DOHH2 (cell line): Measurements from ENCODE around the gene IFNG.

Experiments used
- H3F3A ChIP-seq: fragments of 200-600 bp; sonication (generic), shearing (Covaris generic); 2 replicates; pipeline ENCODE4 v1.6.0; 2016; ENCODE audit warnings: antibody characterized with exemption, mild to moderate bottlenecking; ENCODE audit not compliant: control insufficient read depth, insufficient read depth
- H3K27ac ChIP-seq: fragments of 200-600 bp; sonication (generic); 2 replicates; pipeline ENCODE4 v1.5.1; 2014; ENCODE audit warnings: low read depth, mild to moderate bottlenecking, low read length, moderate library complexity
- H3K27me3 ChIP-seq: fragments of 200-600 bp; sonication (generic); 2 replicates; pipeline ENCODE4 v1.6.1; 2014; ENCODE audit warnings: mild to moderate bottlenecking, low read length, mixed read lengths; ENCODE audit not compliant: control insufficient read depth
- H3K36me3 ChIP-seq: fragments of 200-600 bp; sonication (generic); 2 replicates; pipeline ENCODE4 v1.6.1; 2014; ENCODE audit warnings: mild to moderate bottlenecking, low read length, moderate library complexity, mixed read lengths; ENCODE audit not compliant: control insufficient read depth
- H3K4me1 ChIP-seq: fragments of 200-600 bp; sonication (generic); 2 replicates; pipeline ENCODE4 v1.6.1; 2014; ENCODE audit warnings: mild to moderate bottlenecking, low read length, mixed read lengths; ENCODE audit not compliant: control insufficient read depth
- H3K4me2 ChIP-seq: fragments of 200-600 bp; sonication (generic); 2 replicates; pipeline ENCODE4 v1.6.0; 2014; ENCODE audit warnings: mild to moderate bottlenecking, low read length, moderate library complexity
- H3K4me3 ChIP-seq: fragments of 200-600 bp; sonication (generic); 2 replicates; pipeline ENCODE4 v1.5.1; 2014; ENCODE audit warnings: mild to moderate bottlenecking, low read length, mixed read lengths
- H3K79me2 ChIP-seq: fragments of 200-600 bp; sonication (generic); 2 replicates; pipeline ENCODE4 v1.6.1; 2014; ENCODE audit warnings: mild to moderate bottlenecking, low read length, mixed read lengths; ENCODE audit not compliant: control insufficient read depth
- H3K9me2 ChIP-seq: fragments of 200-600 bp; sonication (generic); replicated peaks from 2 replicates; pipeline ENCODE4 v1.6.1; 2014; ENCODE audit warnings: mild to moderate bottlenecking, low read length, mixed read lengths; ENCODE audit not compliant: control insufficient read depth
- H3K9me3 ChIP-seq: fragments of 200-600 bp; sonication (generic); 2 replicates; pipeline ENCODE4 v1.6.1; 2014; ENCODE audit warnings: antibody characterized with exemption, low read length, mixed read lengths; ENCODE audit not compliant: control insufficient read depth, insufficient read depth
- H4K20me1 ChIP-seq: fragments of 200-600 bp; sonication (generic); 2 replicates; pipeline ENCODE4 v1.6.0; 2014; ENCODE audit warnings: low read depth, mild to moderate bottlenecking, antibody characterized with exemption, low read length, moderate library complexity; ENCODE audit not compliant: control insufficient read depth, insufficient read depth
- CTCF ChIP-seq: fragments of 200-600 bp; sonication (generic); IDR thresholded peaks from one replicate; pipeline ENCODE4 v1.5.1; 2014; ENCODE audit warnings: antibody characterized with exemption, mild to moderate bottlenecking, low read depth, low read length; ENCODE audit not compliant: poor library complexity, severe bottlenecking
- EZH2phosphoT487 ChIP-seq: fragments of 200-600 bp; sonication (generic); IDR thresholded peaks from 2 replicates; pipeline ENCODE4 v1.6.1; 2017; ENCODE audit warnings: borderline replicate concordance, mild to moderate bottlenecking, antibody characterized with exemption, low read length, moderate library complexity, mixed read lengths

The IFNG gene

GRCh38 chr12:68111995-68112394 is 47.5 kb downstream of the IFNG start:
- no peaks in the 10 kb centered on the region for H3K27me3 ChIP-seq
- H3K4me1 ChIP-seq = no peaks in the 10 kb centered on the region
- no peaks in the 10 kb centered on the region for H3K9me3 ChIP-seq
- no peaks in the 10 kb centered on the region for H3F3A ChIP-seq
- H3K4me3 ChIP-seq = no peak overlapping the region
- no peaks in the 10 kb centered on the region for H4K20me1 ChIP-seq
- H3K27ac ChIP-seq = no peak overlapping the region
- H3K9me2 ChIP-seq = no peaks in the 10 kb centered on the region
- no peaks in the 10 kb centered on the region for H3K79me2 ChIP-seq
- H3K36me3 ChIP-seq = no peaks in the 10 kb centered on the region
- no peak overlapping the region for H3K4me2 ChIP-seq
- TF ChIP-seq CTCF (no peak), EZH2phosphoT487 (no peak)

GRCh38 chr12:68109444-68110217 is 49.9 kb downstream of the IFNG start:
- Histone ChIP-seq H4K20me1 (no peaks in the 10 kb centered on the region), H3K4me2 (no peak overlapping the region), H3K27ac (no peak overlapping the region), H3K36me3 (no peaks in the 10 kb centered on the region), H3K4me3 (no peak overlapping the region), H3K4me1 (no peaks in the 10 kb centered on the region), H3F3A (no peaks in the 10 kb centered on the region), H3K79me2 (no peaks in the 10 kb centered on the region), H3K9me3 (no peaks in the 10 kb centered on the region), H3K27me3 (no peaks in the 10 kb centered on the region), H3K9me2 (no peaks in the 10 kb centered on the region)
- TF ChIP-seq CTCF (no peak), EZH2phosphoT487 (no peak)

GRCh38 chr12:68109001-68109400 is 50.5 kb downstream of the IFNG start:
- Histone ChIP-seq H3K27me3 (no peaks in the 10 kb centered on the region), H4K20me1 (no peaks in the 10 kb centered on the region), H3F3A (no peaks in the 10 kb centered on the region), H3K4me1 (no peaks in the 10 kb centered on the region), H3K4me2 (no peak overlapping the region), H3K9me3 (no peaks in the 10 kb centered on the region), H3K9me2 (no peaks in the 10 kb centered on the region), H3K36me3 (no peaks in the 10 kb centered on the region), H3K4me3 (no peak overlapping the region), H3K27ac (no peak overlapping the region), H3K79me2 (no peaks in the 10 kb centered on the region)
- TF ChIP-seq EZH2phosphoT487 = no peak
- TF ChIP-seq CTCF = no peak
